ENCODE data around the gene REG4. TPM values are rescaled to one million over a fixed set of nuclear protein-coding genes. Genes with fewer than 3 reads are reported as not detected.

The REG4 gene
- total RNA-seq, 1 experiment from 2014 or later: not detected

GRCh38 chr1:119762953-119763352, 48.3 kb downstream of the REG4 start:
- H3K36me3 ChIP-seq (ENCODE audit: control insufficient read depth in 1 of 2, insufficient read depth in 2 of 2, low read length in 2 of 2): no peaks in the 10 kb centered on the region
- H3K27me3 ChIP-seq (ENCODE audit: insufficient read depth, low read length): peaks cover 13% of the 10 kb centered on the region; the same call in 1 of the 2 replicates
- RAD21 ChIA-PET (ENCODE audit: low non-redundant PET in 1 of 2, low total read pairs in 2 of 2, uncharacterized antibody in 2 of 2, unreplicated experiment in 2 of 2): no interaction called here
- no TSS peak for BruUV-seq (replicated peaks)
- no peaks in the 10 kb centered on the region for H3K4me1 ChIP-seq (ENCODE audit: control insufficient read depth in 1 of 2, insufficient read depth in 2 of 2, low read length in 2 of 2)
- CTCF ChIA-PET: no interaction called here
- intact Hi-C loops (cut with micrococcal nuclease): no loop called here
- no peak overlapping the region for H3K9ac ChIP-seq (ENCODE audit: low read length)
- no peak for ATAC-seq
- H3K79me2 ChIP-seq (ENCODE audit: insufficient read depth, low read length): no peaks in the 10 kb centered on the region
- no peaks in the 10 kb centered on the region for H3K9me3 ChIP-seq (ENCODE audit: control insufficient read depth in 1 of 2, insufficient read depth in 1 of 2, low read depth in 1 of 2, low read length in 2 of 2)
- no peak overlapping the region for H2AFZ ChIP-seq (ENCODE audit: low read depth, low read length, poor library complexity, severe bottlenecking)
- H3K4me3 ChIP-seq (replicated peaks in 1 of 2; ENCODE audit: low read depth in 1 of 2, low read length in 2 of 2): no peak overlapping the region
- POLR2A ChIA-PET: no interaction called here
- DNase-seq (ENCODE audit: low read depth, low spot score): no peak
- TF ChIP-seq EZH2 (IDR thresholded peaks at IDR 0.05) (no peak), ELF1 (IDR thresholded peaks at IDR 0.05; ENCODE audit: borderline replicate concordance, low read depth) (no peak), CBX3 (IDR thresholded peaks at IDR 0.05; ENCODE audit: low read depth) (no peak), SRF (IDR thresholded peaks at IDR 0.05; ENCODE audit: low read depth) (no peak), EGR1 (IDR thresholded peaks at IDR 0.05; ENCODE audit: low read depth) (no peak), FOSL1 (IDR thresholded peaks at IDR 0.05; ENCODE audit: low read depth) (no peak), RAD21 (IDR thresholded peaks at IDR 0.05; ENCODE audit: low read depth) (no peak), SP1 (IDR thresholded peaks at IDR 0.05; ENCODE audit: low read depth) (no peak), JUND (IDR thresholded peaks at IDR 0.05) (no peak), REST (IDR thresholded peaks at IDR 0.05; ENCODE audit: low read depth) (no peak), POLR2AphosphoS5 (IDR thresholded peaks at IDR 0.05; ENCODE audit: low read depth, low read length) (no peak), CTCF (IDR thresholded peaks at IDR 0.05 in 2 of 3, conservative IDR thresholded peaks at IDR 0.05 in 1 of 3; ENCODE audit: borderline replicate concordance in 1 of 3, insufficient read depth in 1 of 3, low read depth in 2 of 3, low read length in 2 of 3) (no peak), YY1 (IDR thresholded peaks at IDR 0.05; ENCODE audit: extremely low read depth, insufficient replicate concordance, low read depth, low read length) (no peak), TCF7L2 (IDR thresholded peaks at IDR 0.05; ENCODE audit: borderline replicate concordance, extremely low read depth, insufficient read depth, insufficient read length) (no peak), POLR2A (IDR thresholded peaks at IDR 0.05; ENCODE audit: borderline replicate concordance, extremely low read depth, insufficient read depth, insufficient read length) (no peak), MAX (IDR thresholded peaks at IDR 0.05) (no peak)
- no peaks in the 10 kb centered on the region for H4K20me1 ChIP-seq (ENCODE audit: insufficient read depth)
- no peak overlapping the region for H3K4me2 ChIP-seq (ENCODE audit: low read length)
- H3K27ac ChIP-seq (ENCODE audit: low read depth, low read length): no peak overlapping the region
- no peaks in the 10 kb centered on the region for H3K9me2 ChIP-seq (ENCODE audit: insufficient read depth)

All from HCT116 (cell line).